ENCODE results near the gene ZNF474.
"Not testable (repeated sequence)": the region's sequence is repeated elsewhere in the genome, so short reads cannot be mapped to it uniquely, and the experiment has no call there.

Gene ZNF474

GRCh38 chr5:122129306-122129705, at the start of gene ZNF474:
Gene ZNF474 (plus strand): TSS chr5:122129546. CDS start chr5:122151991, 22,445 bp downstream.
- peak; percentile 7 for DNase-seq

- no peak for DNase-seq
These were observed 47.8 kb upstream of the ZNF474 start for GRCh38 chr5:122081541-122081940.

DNA sequence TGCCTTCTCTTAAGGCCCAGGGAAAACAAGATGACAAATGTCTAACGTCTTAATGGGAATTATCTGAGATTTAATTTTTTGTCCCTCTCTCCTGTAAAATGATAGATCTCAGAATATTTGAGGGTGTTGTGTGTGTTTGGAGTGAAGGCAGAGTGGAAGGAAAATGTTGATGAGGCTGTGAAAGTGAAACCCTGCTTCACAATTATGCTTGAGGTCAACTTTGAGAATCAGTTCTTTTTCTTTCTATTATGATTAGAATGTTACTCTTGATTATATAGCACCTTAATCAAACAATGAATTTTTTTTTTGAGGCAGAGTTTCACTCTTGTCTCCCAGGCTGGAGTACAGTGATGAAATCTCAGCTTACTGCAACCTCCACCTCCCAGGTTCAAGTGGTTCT, 45.8 kb upstream of the ZNF474 start:
- DNase-seq = no peak

- no peak for DNase-seq
These were observed 44.3 kb upstream of the ZNF474 start for GRCh38 chr5:122085041-122085440.

- DNase-seq = no peak
These were observed 40.0 kb upstream of the ZNF474 start for GRCh38 chr5:122089096-122090013.

DNA sequence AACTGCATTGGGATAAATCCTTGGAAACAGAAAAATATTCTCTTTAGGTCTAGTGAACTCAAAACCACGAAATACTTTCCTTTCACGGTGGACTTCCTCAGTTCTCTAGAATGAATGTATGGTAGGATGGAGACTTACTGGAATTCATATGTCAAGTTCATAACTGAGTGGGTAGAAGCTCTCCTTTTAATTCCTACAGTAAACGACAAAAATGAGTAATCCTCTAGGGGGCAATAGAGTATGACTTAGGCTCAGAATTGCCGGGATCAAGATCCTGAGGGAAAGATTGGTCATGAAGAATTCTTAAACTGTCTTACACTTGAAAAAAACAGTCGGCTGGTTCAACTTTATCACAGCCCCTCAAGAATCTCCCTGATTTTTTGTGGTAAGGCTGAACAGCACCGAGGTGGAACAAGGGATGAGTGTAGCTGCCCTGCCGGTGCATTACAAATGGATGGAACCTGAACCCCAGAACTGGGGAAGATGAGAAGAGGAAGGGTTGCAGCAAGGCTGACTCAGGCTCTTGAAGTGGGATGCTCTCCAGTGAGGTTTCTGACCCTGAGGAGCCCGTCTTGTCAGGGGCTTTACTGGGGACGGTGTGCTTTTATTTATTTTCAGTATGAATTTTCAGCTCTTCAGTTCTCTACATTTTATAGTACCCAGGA, 37.3 kb upstream of the ZNF474 start:
- no peak for DNase-seq

DNA sequence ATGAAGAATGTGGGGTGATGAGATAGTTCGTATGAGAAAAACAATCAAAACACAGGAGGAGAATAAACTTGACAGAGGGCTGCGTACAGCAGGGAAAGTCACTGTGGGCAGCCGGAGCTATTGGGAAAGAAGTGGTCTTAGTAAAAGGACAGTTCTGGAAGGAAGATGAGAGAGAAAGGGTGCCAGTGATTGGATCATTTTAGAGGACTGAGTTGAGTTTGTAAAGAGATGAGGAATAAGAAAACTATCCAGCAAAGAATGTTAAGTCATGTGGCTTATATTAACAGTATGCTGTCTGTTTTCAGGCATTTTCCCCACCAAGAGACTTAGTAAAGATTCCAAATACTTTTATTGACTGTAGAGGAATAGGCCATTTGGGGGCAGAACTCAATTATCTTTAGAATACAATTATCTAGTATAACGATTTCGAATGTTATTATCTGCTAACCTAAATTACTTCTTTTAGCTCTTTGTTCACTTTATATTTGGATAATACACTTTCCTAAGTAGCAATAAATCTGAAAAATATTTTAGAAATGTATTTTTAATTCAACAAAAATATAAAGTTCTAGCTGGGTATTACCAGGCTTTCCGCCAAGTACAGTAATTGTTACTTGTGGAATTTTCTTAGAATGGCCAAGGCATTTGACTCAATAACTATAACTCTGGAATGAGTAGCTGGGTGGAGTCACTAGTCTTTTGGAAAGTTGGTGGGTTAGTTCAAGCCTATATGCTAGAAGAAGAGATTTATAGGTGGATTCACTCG, 35.7 kb upstream of the ZNF474 start:
- DNase-seq = no peak

DNA sequence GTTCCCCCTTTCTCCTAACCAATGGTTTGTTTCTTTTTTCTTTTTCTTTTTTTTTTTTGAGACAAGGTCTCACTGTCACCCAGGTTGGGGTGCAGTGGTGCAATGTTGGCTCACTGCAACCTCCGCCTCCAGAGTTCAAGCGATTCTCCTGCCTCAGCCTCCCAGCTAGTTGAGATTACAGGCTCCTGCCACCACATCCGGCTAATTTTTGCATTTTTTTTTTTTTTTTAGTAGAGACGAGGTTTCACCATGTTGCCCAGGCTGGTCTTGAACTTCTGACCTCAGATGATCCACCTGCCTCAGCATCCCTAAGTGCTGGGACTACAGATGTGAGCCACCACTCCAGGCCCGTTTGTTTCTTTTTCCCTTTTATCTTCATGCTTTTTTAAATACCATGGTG, 35.1 kb upstream of the ZNF474 start:
- not testable (repeated sequence) for DNase-seq

- DNase-seq = peak; percentile 10
These were observed 34.2 kb upstream of the ZNF474 start for GRCh38 chr5:122095158-122095557.

- DNase-seq = no peak
These were observed 32.0 kb upstream of the ZNF474 start for GRCh38 chr5:122097391-122097790.

DNA sequence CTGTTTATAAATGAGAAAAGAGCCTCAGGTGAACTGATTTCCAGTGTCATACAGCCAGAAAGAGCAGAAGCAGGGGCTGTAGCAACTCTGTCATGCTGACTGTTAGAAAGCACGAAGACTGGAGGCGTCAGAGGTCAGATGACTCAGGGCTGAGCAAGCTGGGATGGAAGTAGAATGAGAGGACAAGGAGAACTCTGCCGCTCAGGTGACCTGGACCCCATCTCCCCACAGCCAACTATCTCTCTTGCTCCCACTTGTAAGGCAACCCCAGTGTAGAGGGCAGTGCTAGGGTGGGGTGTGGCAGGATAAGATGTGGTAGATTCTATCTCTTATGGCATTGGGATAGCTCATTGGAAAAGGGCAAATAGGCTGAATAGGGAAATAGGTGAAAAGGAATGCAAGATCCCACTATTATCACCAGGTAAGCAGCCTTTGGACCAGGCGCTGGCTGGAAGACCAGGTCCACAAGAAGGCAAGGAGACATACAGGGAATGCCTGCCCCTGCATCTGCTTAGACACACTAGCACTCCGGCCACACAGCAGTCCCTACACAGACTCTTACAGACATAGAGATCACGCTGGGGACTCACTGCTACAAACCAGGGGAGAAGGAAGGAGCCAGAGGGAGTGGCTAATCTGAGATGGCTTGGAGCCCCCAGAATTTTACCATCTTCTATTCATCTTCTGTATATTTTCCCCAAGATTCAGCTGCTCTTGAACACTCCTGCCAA, 30.1 kb upstream of the ZNF474 start:
- no peak for DNase-seq

- DNase-seq = peak; percentile 57
These were observed 27.6 kb upstream of the ZNF474 start for GRCh38 chr5:122101636-122102285.

DNA sequence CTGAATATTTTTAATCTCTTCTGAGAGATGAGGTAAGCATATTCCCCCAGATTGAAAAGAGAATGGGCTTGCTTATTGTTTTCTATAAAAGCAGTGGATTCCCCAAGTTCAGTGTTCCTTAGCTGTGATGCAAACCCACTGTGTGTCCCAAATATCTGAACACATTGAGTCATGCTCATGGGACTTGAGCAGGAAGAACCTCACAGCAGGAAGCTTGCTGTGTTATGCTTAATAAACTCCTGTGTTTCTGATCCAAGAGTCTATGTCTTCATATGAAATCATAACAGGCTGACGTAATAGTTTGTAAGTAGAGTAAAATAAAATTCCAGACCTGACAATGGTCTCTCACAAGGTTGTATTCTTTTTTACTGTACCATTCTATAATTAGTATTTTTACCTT, 26.5 kb upstream of the ZNF474 start:
- no peak for DNase-seq

- DNase-seq = no peak
These were observed 23.4 kb upstream of the ZNF474 start for GRCh38 chr5:122105909-122106308.

GRCh38 chr5:122107016-122107415, 22.3 kb upstream of the ZNF474 start:
- no peak for DNase-seq

DNA sequence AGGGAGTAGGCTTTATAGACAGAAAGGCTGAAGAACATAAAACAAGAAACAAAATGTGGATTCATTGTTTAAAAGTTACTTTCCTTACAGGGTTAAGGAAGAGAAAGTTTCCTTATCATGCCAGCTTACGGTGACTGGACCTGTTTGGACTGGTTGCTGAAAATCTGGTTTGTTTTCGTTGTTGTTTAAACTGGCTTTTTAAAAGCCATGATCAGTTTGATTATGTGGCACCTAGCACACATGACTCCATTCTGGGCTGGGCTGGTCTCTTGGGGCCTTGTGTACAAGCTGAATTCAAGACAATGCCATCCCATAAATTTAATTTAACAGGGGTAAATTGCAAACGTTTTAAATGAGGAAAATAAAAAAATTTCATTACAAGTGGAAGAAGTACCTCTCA, 18.4 kb upstream of the ZNF474 start:
- no peak for DNase-seq

- DNase-seq = no peak
These were observed 17.9 kb upstream of the ZNF474 start for GRCh38 chr5:122111460-122111859.

DNA sequence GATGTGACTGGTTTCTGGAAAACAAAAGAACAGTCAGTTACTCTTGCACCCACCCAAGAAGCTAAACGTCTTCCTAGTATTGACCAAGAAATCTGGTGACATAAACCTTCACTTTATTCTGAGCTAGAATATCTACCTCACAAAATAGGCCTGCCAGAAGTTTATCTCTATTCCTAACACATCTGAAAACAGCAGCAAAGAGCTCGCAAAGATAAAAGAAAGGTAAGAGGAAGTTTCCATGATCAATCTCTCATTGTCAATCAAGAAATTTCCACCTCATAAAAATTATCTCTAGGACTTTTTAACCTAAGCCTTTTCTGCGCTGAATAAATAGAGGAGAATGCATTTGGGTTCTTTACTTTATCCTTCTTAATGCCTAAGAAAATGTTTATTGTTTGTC, 17.3 kb upstream of the ZNF474 start:
- no peak for DNase-seq

- peak; percentile 18 for DNase-seq
These were observed 16.4 kb upstream of the ZNF474 start for GRCh38 chr5:122112733-122113558.

DNA sequence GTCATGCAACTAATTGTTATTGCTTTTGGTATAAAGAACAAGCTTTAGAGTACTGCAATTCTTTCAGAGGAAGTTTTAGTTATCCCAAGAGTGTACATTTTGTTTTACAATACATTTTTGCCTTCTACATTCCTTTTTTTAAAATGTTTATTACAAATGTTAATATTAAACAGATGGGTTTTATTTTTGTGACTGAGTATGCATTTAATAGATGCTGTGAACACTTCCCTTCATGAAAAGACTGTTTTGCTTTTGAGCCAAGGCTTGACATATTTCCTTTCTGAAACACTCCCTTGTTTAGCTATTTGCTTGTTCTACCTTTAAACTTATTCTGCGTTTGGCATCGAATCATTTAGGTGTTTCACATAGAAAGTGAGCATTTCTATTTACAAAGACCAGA, 14.8 kb upstream of the ZNF474 start:
- no peak for DNase-seq

DNA sequence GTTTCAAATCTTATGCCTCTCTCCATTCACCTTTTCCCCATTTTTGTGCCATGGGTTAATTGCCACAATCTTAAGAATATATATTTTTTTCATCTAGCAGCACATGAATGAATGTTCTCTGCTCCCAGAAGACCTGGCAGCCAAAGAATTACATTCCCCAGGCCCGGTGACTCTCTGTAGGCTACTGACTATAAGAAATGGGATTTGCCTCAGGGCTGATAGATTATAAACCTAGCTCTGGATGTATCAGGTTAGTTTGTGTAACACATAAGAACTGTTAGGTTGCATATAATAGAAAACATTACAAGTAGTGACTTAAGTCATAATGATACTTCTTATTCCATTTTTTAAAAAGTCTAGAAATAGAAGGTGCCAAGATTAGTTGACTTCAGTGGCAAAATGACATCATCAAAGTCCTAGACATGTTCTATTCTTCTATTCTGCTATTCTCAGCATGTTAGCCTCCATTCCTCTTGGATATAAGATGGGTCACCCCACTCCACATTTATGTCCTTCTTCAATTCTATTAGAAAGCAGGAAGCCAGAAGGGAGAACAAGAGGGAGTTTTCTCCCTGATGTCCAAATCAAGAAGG, 10.9 kb upstream of the ZNF474 start:
- DNase-seq = no peak
